HEK293 (cell line): ENCODE data around the gene TBPL1.

Experiments
- CTCF ChIA-PET: fragments of 350-600 bp; formaldehyde crosslinking; extraction: SDS; loops from one replicate; lab custom pipeline; 2021; ENCODE audit warnings: antibody characterized with exemption; lab: Yijun Ruan, JAX
- POLR2A ChIA-PET: fragments of 300-600 bp; formaldehyde crosslinking; extraction: SDS; loops from one replicate; lab custom pipeline; 2020; ENCODE audit warnings: antibody characterized with exemption, inconsistent platforms; lab: Yijun Ruan, JAX
- H3K27ac ChIP-seq: fragments of 200-500 bp; sonication (Bioruptor generic); 2 replicates; pipeline ENCODE4 v1.5.1; 2014; ENCODE audit warnings: low read depth, low read length, control low read depth, inconsistent platforms; ENCODE audit errors: extremely low read depth
- H3K36me3 ChIP-seq, 2 experiments: fragments of 200-500 bp in 1 of 2; sonication (Bioruptor generic) in 1 of 2; 1 replicate in 1 of 2; 2 replicates in 1 of 2; pipeline ENCODE4 v1.5.1; 2014 to 2017; ENCODE audit warnings: inconsistent platforms in 2 of 2, low read length in 2 of 2; ENCODE audit not compliant: control insufficient read depth in 2 of 2, insufficient read depth in 1 of 2
- H3K4me1 ChIP-seq: fragments of 200-500 bp; sonication (Bioruptor generic); 2 replicates; pipeline ENCODE4 v1.5.1; 2014; ENCODE audit warnings: mild to moderate bottlenecking, low read length, inconsistent platforms; ENCODE audit not compliant: control insufficient read depth, insufficient read depth
- H3K4me3 ChIP-seq: 2 replicates; pipeline ENCODE4 v1.5.1; 2011; ENCODE audit warnings: low read depth, mild to moderate bottlenecking, control low read depth, low read length, moderate library complexity
- H3K9me3 ChIP-seq: fragments of 200-500 bp; sonication (Bioruptor generic); 2 replicates; pipeline ENCODE4 v1.5.1; 2014; ENCODE audit warnings: low read depth, low read length, inconsistent platforms; ENCODE audit not compliant: control insufficient read depth, insufficient read depth
- CTCF ChIP-seq: fragments of 450-650 bp; formaldehyde crosslinking; IDR thresholded peaks from 2 replicates; pipeline ENCODE4 v1.5.1; 2016; ENCODE audit warnings: missing biosample characterization, missing genetic modification characterization
- FEZF1 ChIP-seq: fragments of 450-650 bp; formaldehyde crosslinking; IDR thresholded peaks from 2 replicates; pipeline ENCODE4 v1.5.1; 2016; ENCODE audit warnings: missing biosample characterization, missing genetic modification characterization
- IKZF3 ChIP-seq: fragments of 450-650 bp; IDR thresholded peaks from 2 replicates; pipeline ENCODE4 v1.5.0; 2018; ENCODE audit warnings: missing biosample characterization, mild to moderate bottlenecking, missing genetic modification characterization, moderate library complexity
- INSM2 ChIP-seq: fragments of 450-650 bp; formaldehyde crosslinking; IDR thresholded peaks from 2 replicates; pipeline ENCODE4 v1.5.1; 2016; ENCODE audit warnings: missing biosample characterization, missing genetic modification characterization
- KLF10 ChIP-seq: fragments of 450-650 bp; IDR thresholded peaks from 2 replicates; pipeline ENCODE4 v1.5.1; 2018; ENCODE audit warnings: missing biosample characterization, mild to moderate bottlenecking, missing genetic modification characterization
- PRDM4 ChIP-seq: fragments of 450-650 bp; formaldehyde crosslinking; IDR thresholded peaks from 2 replicates; pipeline ENCODE4 v1.5.1; 2017; ENCODE audit warnings: missing biosample characterization, missing genetic modification characterization
- SP7 ChIP-seq: fragments of 450-650 bp; formaldehyde crosslinking; IDR thresholded peaks from 2 replicates; pipeline ENCODE4 v1.5.1; 2016; ENCODE audit warnings: missing biosample characterization, missing genetic modification characterization
- TRIM28 ChIP-seq: IDR thresholded peaks from 2 replicates; pipeline ENCODE4 v1.6.1; 2011; ENCODE audit warnings: low read length, control low read depth, borderline replicate concordance
- ZBTB1 ChIP-seq: fragments of 450-650 bp; formaldehyde crosslinking; IDR thresholded peaks from 2 replicates; pipeline ENCODE4 v1.5.1; 2016; ENCODE audit warnings: missing biosample characterization, missing genetic modification characterization
- ZBTB17 ChIP-seq: fragments of 450-650 bp; formaldehyde crosslinking; IDR thresholded peaks from 2 replicates; pipeline ENCODE4 v1.5.1; 2016; ENCODE audit warnings: missing biosample characterization, missing genetic modification characterization
- ZNF121 ChIP-seq: fragments of 450-650 bp; formaldehyde crosslinking; IDR thresholded peaks from 2 replicates; pipeline ENCODE4 v1.5.1; 2016; ENCODE audit warnings: missing biosample characterization, missing genetic modification characterization
- ZNF335 ChIP-seq: fragments of 450-650 bp; formaldehyde crosslinking; conservative IDR thresholded peaks from 2 replicates; pipeline ENCODE4 v1.5.1; 2016; ENCODE audit warnings: missing biosample characterization, missing genetic modification characterization
- ZNF37A ChIP-seq: fragments of 450-650 bp; IDR thresholded peaks from 2 replicates; pipeline ENCODE4 v1.5.1; 2018; ENCODE audit warnings: missing biosample characterization, missing genetic modification characterization
- ZNF585B ChIP-seq: fragments of 450-650 bp; formaldehyde crosslinking; IDR thresholded peaks from 2 replicates; pipeline ENCODE4 v1.5.1; 2016; ENCODE audit warnings: missing biosample characterization, missing genetic modification characterization
- ZNF639 ChIP-seq: fragments of 450-650 bp; formaldehyde crosslinking; IDR thresholded peaks from 2 replicates; pipeline ENCODE4 v1.5.1; 2016; ENCODE audit warnings: missing biosample characterization, missing genetic modification characterization
- ZNF654 ChIP-seq: fragments of 450-650 bp; formaldehyde crosslinking; IDR thresholded peaks from 2 replicates; pipeline ENCODE4 v1.5.1; 2016; ENCODE audit warnings: low read depth, missing biosample characterization, missing genetic modification characterization
- ZNF664 ChIP-seq: fragments of 450-650 bp; formaldehyde crosslinking; IDR thresholded peaks from 2 replicates; pipeline ENCODE4 v1.5.1; 2016; ENCODE audit warnings: missing biosample characterization, missing genetic modification characterization

The TBPL1 gene

GRCh38 chr6:133972388-133972787, 19.4 kb downstream of the TBPL1 start:
- ChIA-PET POLR2A (no interaction called here), CTCF (interaction anchor here (0.6 to 10.9 kb wide), 35 partner anchors 10 to 869 kb away, joined by 3 to 304 read pairs (median 9); partner anchors contain the start of genes SLC2A12 and TBPL1)

GRCh38 chr6:133973109-133973971, 20.3 kb downstream of the TBPL1 start:
- Histone ChIP-seq H3K27ac (0 out of 2 replicates have a peak overlapping the region, but pooled peaks have one; percentile 13), H3K4me3 (no peak overlapping the region), H3K9me3 (no peaks in the 10 kb centered on the region), H3K36me3 (no peaks in the 10 kb centered on the region), H3K4me1 (peaks cover 21% of the 10 kb centered on the region)
- ChIA-PET CTCF (interaction anchor here (0.6 to 10.9 kb wide), 71 partner anchors 8 to 870 kb away, joined by 3 to 304 read pairs (median 5); partner anchors contain the start of genes SLC2A12 and TBPL1), POLR2A (interaction anchor here (1.0 kb wide), 1 partner anchor 29 kb away, joined by 7 read pairs; no protein-coding TSS in a partner anchor)
- peak; percentile 27; the same call in 1 of the 2 replicates for TF ChIP-seq ZNF335 (tag by site-specific recombination)
- peak; percentile 9; the same call in 1 of the 2 replicates for TF ChIP-seq KLF10
- TF ChIP-seq FEZF1 (tag by site-specific recombination), result 0 out of 2 replicates have a peak, but pooled peaks have one; percentile 11
- peak; percentile 94 for TF ChIP-seq ZNF654 (tag by site-specific recombination)
- TF ChIP-seq SP7 (tag by site-specific recombination), result 0 out of 2 replicates have a peak, but pooled peaks have one; percentile 20
- TF ChIP-seq CTCF (tag by site-specific recombination), result peak; percentile 47; the same call in 1 of the 2 replicates
- TF ChIP-seq ZBTB1 (tag by site-specific recombination), result no peak
- TF ChIP-seq IKZF3 (tag by site-specific recombination), result no peak
- peak; percentile 32; the same call in 1 of the 2 replicates for TF ChIP-seq ZBTB17 (tag by site-specific recombination)

More at GRCh38 chr6:133972388-133972787, 19.4 kb downstream of the TBPL1 start:
- no peak overlapping the region for H3K27ac ChIP-seq
- no peak overlapping the region for H3K4me3 ChIP-seq
- no peaks in the 10 kb centered on the region for H3K9me3 ChIP-seq
- H3K4me1 ChIP-seq, result peaks cover 20% of the 10 kb centered on the region
- no peak for TF ChIP-seq ZNF585B (tag by site-specific recombination)
- no peak for TF ChIP-seq TRIM28
- TF ChIP-seq ZNF121 (tag by site-specific recombination), result no peak
- peak; percentile 84; the same call in 1 of the 2 replicates for TF ChIP-seq ZNF664 (tag by site-specific recombination)
- no peak for TF ChIP-seq ZNF37A (tag by site-specific recombination)
- TF ChIP-seq ZNF639 (tag by site-specific recombination), result no peak
- no peak for TF ChIP-seq PRDM4
- TF ChIP-seq INSM2, result no peak
- no peaks in the 10 kb centered on the region for H3K36me3 ChIP-seq
